PC-9 (cell line): Measurements from ENCODE around the gene KPNA4.

Experiments
- CTCF ChIP-seq: fragments of 200-600 bp; sonication (generic); conservative IDR thresholded peaks from 2 replicates; pipeline ENCODE4 v1.6.1; 2017; ENCODE audit warnings: mixed run types, antibody characterized with exemption, mild to moderate bottlenecking, moderate library complexity
- EZH2 ChIP-seq: fragments of 200-600 bp; sonication (generic); IDR thresholded peaks from 2 replicates; pipeline ENCODE4 v1.8.0; 2017; ENCODE audit warnings: antibody characterized with exemption, low read depth

- TF ChIP-seq CTCF, result no peak
- no peak for TF ChIP-seq EZH2
Observed at GRCh38 chr3:160546727-160547126, 18.6 kb downstream of the KPNA4 start.
